K562 (cell line): ENCODE measurements around the gene MLX. TPM values are rescaled to one million over a fixed set of nuclear protein-coding genes. Genes with fewer than 3 reads are reported as not detected.

Experiments
- ATF3 ChIP-seq, 2 experiments: fragments of 450-650 bp in 1 of 2; sonication (generic) in 1 of 2; formaldehyde crosslinking in 1 of 2; IDR thresholded peaks in 1 of 2; conservative IDR thresholded peaks in 1 of 2; 2 replicates each; pipeline versions ENCODE4 v1.6.1 to v1.8.1; 2016 to 2023; ENCODE audit warnings: mild to moderate bottlenecking in 2 of 2, moderate library complexity in 2 of 2, inconsistent platforms in 1 of 2, missing genetic modification reagents in 1 of 2
- CAMTA2 ChIP-seq: fragments of 250-450 bp; sonication (Bioruptor Pico); conservative IDR thresholded peaks from 2 replicates; pipeline ENCODE4 v1.5.1; 2022
- CEBPG ChIP-seq, 3 experiments: fragments of 200-800 bp in 1 of 3; sonication (Bioruptor generic) in 1 of 3; sonication (generic) in 1 of 3; formaldehyde crosslinking in 1 of 3; IDR thresholded peaks in 2 of 3; conservative IDR thresholded peaks in 1 of 3; 2 replicates each; pipeline versions ENCODE4 v1.6.1 to v1.8.0; 2016 to 2022; ENCODE audit warnings: missing compliant biosample characterization in 2 of 3, missing genetic modification characterization in 2 of 3, mild to moderate bottlenecking in 1 of 3, missing genetic modification reagents in 1 of 3
- NCOA2 ChIP-seq, 2 experiments: fragments of 450-650 bp; IDR thresholded peaks; 2 replicates each; pipeline ENCODE4 v1.6.1; 2018; ENCODE audit warnings: mild to moderate bottlenecking in 2 of 2, moderate library complexity in 1 of 2; ENCODE audit not compliant: partially characterized antibody in 2 of 2
- SMARCE1 ChIP-seq: fragments of 450-650 bp; IDR thresholded peaks from 2 replicates; pipeline ENCODE4 v1.7.1; 2016; ENCODE audit warnings: mild to moderate bottlenecking
- SUPT5H ChIP-seq: fragments of 450-650 bp; IDR thresholded peaks from 2 replicates; pipeline ENCODE4 v1.6.1; 2016
- TAF15 ChIP-seq: fragments of 200-400 bp; formaldehyde crosslinking; IDR thresholded peaks from 2 replicates; pipeline ENCODE4 v1.6.1; 2017; ENCODE audit warnings: mild to moderate bottlenecking, low read depth, low read length, moderate library complexity
- TOE1 ChIP-seq, 2 experiments: fragments of 450-650 bp in 1 of 2; sonication (generic) in 1 of 2; formaldehyde crosslinking in 1 of 2; IDR thresholded peaks; 2 replicates each; pipeline versions ENCODE4 v1.7.1 to v1.8.0; 2016 to 2022; ENCODE audit warnings: borderline replicate concordance in 2 of 2, mild to moderate bottlenecking in 2 of 2, antibody characterized with exemption in 1 of 2, inconsistent platforms in 1 of 2, low read depth in 1 of 2, missing genetic modification reagents in 1 of 2, moderate library complexity in 1 of 2
- ZNF224 ChIP-seq: sonication (generic); formaldehyde crosslinking; IDR thresholded peaks from 2 replicates; pipeline ENCODE4 v1.8.0; 2022; ENCODE audit warnings: mild to moderate bottlenecking, missing genetic modification reagents
- polyA plus RNA-seq, 8 experiments: library from polyadenylated mRNA; depleted of rRNA in 4 of 8; stranded (reverse) in 5 of 8; unstranded in 3 of 8; fragments of >200 nt; fragmentation: Nextera tagmentation in 2 of 8; fragmentation: Illumina TruSeq in 1 of 8; extraction: Ambion mirVana in 2 of 8; extraction: Trizol in 1 of 8; gene quantifications; 2 replicates each; pipeline versions ENCODE4 v1.2.1 to v1.2.3, GENCODE V29; 2011 to 2014; ENCODE audit warnings: inconsistent platforms in 1 of 8, missing spikeins in 1 of 8
- total RNA-seq, 7 experiments: library from RNA; depleted of rRNA in 6 of 7; stranded (reverse); fragments of >200 nt in 6 of 7; fragmentation: Illumina TruSeq in 2 of 7; extraction: Trizol in 2 of 7; gene quantifications; 2 replicates each; pipeline versions ENCODE4 v1.2.1 to v1.2.3, GENCODE V29; 2011 to 2021; ENCODE audit warnings: low replicate concordance in 1 of 7
- TF ChIP-seq, protein P1 (sequence below): sonication (generic); formaldehyde crosslinking; IDR thresholded peaks from 2 replicates; pipeline ENCODE4 v1.8.0; 2022; ENCODE audit warnings: missing genetic modification reagents, mild to moderate bottlenecking, borderline replicate concordance
- TF ChIP-seq, protein P2 (sequence below): fragments of 450-650 bp; IDR thresholded peaks from 2 replicates; pipeline ENCODE4 v1.6.1; 2016; ENCODE audit warnings: mild to moderate bottlenecking, moderate library complexity

The MLX gene
- total and polyA plus RNA-seq, 9 of the 15 experiments (the other 6 are each of a cell fraction or from before 2014, with no cell fraction given) = 42.9 to 100 (median 58.9) TPM

DNA sequence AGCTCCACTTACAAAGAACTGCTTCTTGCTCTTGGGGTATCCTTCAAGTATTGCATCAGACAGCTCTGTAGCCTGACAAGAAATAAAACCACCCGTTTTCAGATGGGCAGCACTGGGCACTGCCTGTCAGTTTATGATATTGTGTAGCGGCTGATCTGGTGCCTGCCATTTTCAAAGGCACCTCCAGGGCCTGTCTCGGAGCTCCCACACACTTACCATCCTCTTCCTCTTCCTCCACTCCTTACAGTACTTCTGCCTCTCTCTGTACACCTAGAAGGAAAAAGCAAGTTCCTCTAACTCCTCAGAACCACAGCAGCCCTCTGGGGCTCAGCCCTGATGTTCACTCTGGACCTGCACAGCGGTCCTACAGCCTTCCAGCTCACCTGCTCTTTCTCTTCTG lies 6.2 kb downstream of the MLX start (continued):
- peak; percentile 20; the same call in 1 of the 2 replicates for TF ChIP-seq ATF3 (IDR thresholded peaks at IDR 0.05)
- no peak for TF ChIP-seq ATF3 (CRISPR knock-in tag; conservative IDR thresholded peaks at IDR 0.05)
- TF ChIP-seq, protein P1, sequence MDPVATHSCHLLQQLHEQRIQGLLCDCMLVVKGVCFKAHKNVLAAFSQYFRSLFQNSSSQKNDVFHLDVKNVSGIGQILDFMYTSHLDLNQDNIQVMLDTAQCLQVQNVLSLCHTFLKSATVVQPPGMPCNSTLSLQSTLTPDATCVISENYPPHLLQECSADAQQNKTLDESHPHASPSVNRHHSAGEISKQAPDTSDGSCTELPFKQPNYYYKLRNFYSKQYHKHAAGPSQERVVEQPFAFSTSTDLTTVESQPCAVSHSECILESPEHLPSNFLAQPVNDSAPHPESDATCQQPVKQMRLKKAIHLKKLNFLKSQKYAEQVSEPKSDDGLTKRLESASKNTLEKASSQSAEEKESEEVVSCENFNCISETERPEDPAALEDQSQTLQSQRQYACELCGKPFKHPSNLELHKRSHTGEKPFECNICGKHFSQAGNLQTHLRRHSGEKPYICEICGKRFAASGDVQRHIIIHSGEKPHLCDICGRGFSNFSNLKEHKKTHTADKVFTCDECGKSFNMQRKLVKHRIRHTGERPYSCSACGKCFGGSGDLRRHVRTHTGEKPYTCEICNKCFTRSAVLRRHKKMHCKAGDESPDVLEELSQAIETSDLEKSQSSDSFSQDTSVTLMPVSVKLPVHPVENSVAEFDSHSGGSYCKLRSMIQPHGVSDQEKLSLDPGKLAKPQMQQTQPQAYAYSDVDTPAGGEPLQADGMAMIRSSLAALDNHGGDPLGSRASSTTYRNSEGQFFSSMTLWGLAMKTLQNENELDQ (CRISPR knock-in tag) = no peak
- no peak for TF ChIP-seq TOE1 (IDR thresholded peaks at IDR 0.05; ENCODE audit: borderline replicate concordance)
- no peak for TF ChIP-seq TOE1 (CRISPR knock-in tag; IDR thresholded peaks at IDR 0.05; ENCODE audit: borderline replicate concordance, low read depth)
- no peak for TF ChIP-seq NCOA2 (IDR thresholded peaks at IDR 0.05; ENCODE audit: partially characterized antibody in 2 of 2)
- no peak for TF ChIP-seq CAMTA2
- TF ChIP-seq TAF15 = no peak
- TF ChIP-seq ZNF224 (CRISPR knock-in tag) = no peak
- TF ChIP-seq SUPT5H = peak; percentile 36; the same call in 1 of the 2 replicates
- no peak for TF ChIP-seq CEBPG (CRISPR knock-in tag; IDR thresholded peaks at IDR 0.05)
- TF ChIP-seq CEBPG (tag; conservative IDR thresholded peaks at IDR 0.05 in 1 of 2, IDR thresholded peaks at IDR 0.05 in 1 of 2) = 0 out of 4 replicates have a peak, but pooled peaks have one; percentile 19 to 51
- TF ChIP-seq, protein P2, sequence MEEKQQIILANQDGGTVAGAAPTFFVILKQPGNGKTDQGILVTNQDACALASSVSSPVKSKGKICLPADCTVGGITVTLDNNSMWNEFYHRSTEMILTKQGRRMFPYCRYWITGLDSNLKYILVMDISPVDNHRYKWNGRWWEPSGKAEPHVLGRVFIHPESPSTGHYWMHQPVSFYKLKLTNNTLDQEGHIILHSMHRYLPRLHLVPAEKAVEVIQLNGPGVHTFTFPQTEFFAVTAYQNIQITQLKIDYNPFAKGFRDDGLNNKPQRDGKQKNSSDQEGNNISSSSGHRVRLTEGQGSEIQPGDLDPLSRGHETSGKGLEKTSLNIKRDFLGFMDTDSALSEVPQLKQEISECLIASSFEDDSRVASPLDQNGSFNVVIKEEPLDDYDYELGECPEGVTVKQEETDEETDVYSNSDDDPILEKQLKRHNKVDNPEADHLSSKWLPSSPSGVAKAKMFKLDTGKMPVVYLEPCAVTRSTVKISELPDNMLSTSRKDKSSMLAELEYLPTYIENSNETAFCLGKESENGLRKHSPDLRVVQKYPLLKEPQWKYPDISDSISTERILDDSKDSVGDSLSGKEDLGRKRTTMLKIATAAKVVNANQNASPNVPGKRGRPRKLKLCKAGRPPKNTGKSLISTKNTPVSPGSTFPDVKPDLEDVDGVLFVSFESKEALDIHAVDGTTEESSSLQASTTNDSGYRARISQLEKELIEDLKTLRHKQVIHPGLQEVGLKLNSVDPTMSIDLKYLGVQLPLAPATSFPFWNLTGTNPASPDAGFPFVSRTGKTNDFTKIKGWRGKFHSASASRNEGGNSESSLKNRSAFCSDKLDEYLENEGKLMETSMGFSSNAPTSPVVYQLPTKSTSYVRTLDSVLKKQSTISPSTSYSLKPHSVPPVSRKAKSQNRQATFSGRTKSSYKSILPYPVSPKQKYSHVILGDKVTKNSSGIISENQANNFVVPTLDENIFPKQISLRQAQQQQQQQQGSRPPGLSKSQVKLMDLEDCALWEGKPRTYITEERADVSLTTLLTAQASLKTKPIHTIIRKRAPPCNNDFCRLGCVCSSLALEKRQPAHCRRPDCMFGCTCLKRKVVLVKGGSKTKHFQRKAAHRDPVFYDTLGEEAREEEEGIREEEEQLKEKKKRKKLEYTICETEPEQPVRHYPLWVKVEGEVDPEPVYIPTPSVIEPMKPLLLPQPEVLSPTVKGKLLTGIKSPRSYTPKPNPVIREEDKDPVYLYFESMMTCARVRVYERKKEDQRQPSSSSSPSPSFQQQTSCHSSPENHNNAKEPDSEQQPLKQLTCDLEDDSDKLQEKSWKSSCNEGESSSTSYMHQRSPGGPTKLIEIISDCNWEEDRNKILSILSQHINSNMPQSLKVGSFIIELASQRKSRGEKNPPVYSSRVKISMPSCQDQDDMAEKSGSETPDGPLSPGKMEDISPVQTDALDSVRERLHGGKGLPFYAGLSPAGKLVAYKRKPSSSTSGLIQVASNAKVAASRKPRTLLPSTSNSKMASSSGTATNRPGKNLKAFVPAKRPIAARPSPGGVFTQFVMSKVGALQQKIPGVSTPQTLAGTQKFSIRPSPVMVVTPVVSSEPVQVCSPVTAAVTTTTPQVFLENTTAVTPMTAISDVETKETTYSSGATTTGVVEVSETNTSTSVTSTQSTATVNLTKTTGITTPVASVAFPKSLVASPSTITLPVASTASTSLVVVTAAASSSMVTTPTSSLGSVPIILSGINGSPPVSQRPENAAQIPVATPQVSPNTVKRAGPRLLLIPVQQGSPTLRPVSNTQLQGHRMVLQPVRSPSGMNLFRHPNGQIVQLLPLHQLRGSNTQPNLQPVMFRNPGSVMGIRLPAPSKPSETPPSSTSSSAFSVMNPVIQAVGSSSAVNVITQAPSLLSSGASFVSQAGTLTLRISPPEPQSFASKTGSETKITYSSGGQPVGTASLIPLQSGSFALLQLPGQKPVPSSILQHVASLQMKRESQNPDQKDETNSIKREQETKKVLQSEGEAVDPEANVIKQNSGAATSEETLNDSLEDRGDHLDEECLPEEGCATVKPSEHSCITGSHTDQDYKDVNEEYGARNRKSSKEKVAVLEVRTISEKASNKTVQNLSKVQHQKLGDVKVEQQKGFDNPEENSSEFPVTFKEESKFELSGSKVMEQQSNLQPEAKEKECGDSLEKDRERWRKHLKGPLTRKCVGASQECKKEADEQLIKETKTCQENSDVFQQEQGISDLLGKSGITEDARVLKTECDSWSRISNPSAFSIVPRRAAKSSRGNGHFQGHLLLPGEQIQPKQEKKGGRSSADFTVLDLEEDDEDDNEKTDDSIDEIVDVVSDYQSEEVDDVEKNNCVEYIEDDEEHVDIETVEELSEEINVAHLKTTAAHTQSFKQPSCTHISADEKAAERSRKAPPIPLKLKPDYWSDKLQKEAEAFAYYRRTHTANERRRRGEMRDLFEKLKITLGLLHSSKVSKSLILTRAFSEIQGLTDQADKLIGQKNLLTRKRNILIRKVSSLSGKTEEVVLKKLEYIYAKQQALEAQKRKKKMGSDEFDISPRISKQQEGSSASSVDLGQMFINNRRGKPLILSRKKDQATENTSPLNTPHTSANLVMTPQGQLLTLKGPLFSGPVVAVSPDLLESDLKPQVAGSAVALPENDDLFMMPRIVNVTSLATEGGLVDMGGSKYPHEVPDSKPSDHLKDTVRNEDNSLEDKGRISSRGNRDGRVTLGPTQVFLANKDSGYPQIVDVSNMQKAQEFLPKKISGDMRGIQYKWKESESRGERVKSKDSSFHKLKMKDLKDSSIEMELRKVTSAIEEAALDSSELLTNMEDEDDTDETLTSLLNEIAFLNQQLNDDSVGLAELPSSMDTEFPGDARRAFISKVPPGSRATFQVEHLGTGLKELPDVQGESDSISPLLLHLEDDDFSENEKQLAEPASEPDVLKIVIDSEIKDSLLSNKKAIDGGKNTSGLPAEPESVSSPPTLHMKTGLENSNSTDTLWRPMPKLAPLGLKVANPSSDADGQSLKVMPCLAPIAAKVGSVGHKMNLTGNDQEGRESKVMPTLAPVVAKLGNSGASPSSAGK = no peak
- no peak for TF ChIP-seq SMARCE1
